Activated T-cell treated with anti-CD3 and anti-CD28 coated beads, Interleukin-2, amount 50 U/mL, for 24 hours (primary cell): ENCODE data around the gene ARMC2.

Experiments
- DNase-seq: peaks from one replicate; pipeline ENCODE4 v3.0.0-alpha.2; 2020
- H3K27ac Mint-ChIP-seq: 2 replicates; pipeline ENCODE4 v1.8.0; 2020; ENCODE audit warnings: mild to moderate bottlenecking, mixed read lengths
- H3K27me3 Mint-ChIP-seq: 2 replicates; pipeline ENCODE4 v1.8.0; 2020; ENCODE audit warnings: mixed read lengths
- H3K36me3 Mint-ChIP-seq: 2 replicates; pipeline ENCODE4 v1.8.0; 2020; ENCODE audit warnings: low read depth, mixed read lengths
- H3K4me1 Mint-ChIP-seq: 2 replicates; pipeline ENCODE4 v1.8.0; 2020; ENCODE audit warnings: low read depth, mixed read lengths
- H3K4me3 Mint-ChIP-seq: 2 replicates; pipeline ENCODE4 v1.8.0; 2020; ENCODE audit warnings: mild to moderate bottlenecking, moderate library complexity, mixed read lengths
- H3K9me3 Mint-ChIP-seq: 2 replicates; pipeline ENCODE4 v1.8.0; 2020; ENCODE audit warnings: mixed read lengths

Gene ARMC2

DNA sequence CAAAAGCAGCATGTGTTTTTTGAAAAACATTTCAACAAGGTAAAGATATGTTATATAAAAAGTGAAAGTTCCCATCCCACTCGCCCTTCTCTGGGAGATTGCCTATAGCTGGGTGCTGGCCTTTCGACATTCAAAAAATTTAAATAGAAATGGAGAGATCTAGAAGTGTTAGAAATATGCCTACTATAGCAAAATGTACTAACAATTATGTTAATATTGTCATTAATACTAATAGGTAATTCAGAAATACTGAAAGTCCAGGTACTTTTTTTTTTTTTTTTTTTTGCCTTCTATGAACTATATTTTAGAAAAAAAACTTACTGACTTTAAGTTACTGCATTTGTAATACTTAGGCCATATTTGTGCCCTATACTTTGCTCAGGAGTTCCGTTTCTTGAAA lies 159.3 kb downstream of the ARMC2 start:
- DNase-seq: no peak
- no peaks in the 10 kb centered on the region for H3K9me3 Mint-ChIP-seq
- H3K27me3 Mint-ChIP-seq: no peaks in the 10 kb centered on the region
- peaks cover 9% of the 10 kb centered on the region for H3K36me3 Mint-ChIP-seq
- H3K4me1 Mint-ChIP-seq: peaks cover 70% of the 10 kb centered on the region
- no peak overlapping the region for H3K27ac Mint-ChIP-seq
- H3K4me3 Mint-ChIP-seq: peak overlapping the region; percentile 86

DNA sequence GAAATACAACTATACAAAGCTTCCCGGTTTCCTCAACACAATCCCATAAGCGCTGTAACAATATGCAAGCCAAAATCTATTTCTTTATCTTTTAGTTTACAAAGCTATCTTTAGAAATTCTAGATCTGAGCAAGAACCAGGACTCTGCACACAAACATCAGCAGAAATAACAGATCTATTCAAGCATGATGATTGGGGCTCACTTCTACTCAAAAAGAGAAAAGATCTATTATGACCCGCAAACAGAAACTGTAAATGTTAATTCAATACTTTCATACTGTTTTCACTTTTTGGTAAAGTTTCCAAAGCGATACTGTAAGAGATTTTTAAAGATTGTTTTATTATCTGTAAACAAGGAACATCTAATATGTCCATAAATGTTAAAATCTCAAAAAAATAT lies 159.8 kb downstream of the ARMC2 start:
- H3K27me3 Mint-ChIP-seq: no peaks in the 10 kb centered on the region
- DNase-seq: no peak
- H3K36me3 Mint-ChIP-seq: peaks cover 9% of the 10 kb centered on the region
- H3K9me3 Mint-ChIP-seq: no peaks in the 10 kb centered on the region
- H3K27ac Mint-ChIP-seq: peak overlapping the region; percentile 94
- peaks cover 70% of the 10 kb centered on the region for H3K4me1 Mint-ChIP-seq
- H3K4me3 Mint-ChIP-seq: peak overlapping the region; percentile 86

DNA sequence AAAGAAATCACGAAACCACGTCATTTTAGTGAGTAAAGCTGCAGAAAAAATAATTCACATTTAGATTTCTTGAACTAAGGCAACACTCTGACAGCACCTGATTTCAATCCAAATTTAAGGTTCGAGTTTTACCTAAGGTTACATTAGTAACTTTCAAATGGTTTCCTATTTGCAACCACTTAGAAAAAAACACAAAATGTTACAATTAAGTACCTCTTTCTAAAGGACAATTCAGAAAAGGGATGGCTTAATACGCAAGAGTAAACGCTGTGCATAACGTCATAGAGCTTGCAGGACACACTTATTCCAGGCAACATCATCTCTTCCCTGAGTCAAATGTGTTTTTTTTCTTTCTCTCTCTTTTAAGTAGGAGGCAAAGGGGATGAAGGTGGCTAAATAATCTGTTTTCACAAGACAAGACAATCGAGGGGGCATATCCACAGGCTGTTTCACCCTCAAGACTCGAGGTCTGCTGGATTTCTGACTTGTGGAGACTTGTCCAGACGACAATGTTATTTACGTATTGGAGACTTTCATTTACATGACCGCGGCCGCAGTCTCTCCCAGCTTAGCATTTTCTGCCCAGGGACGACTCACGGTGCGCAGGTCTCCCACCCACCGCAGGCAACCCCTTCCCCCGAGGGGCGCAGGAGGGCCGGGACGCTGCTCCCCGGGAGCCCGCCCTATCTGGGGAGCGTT lies 160.5 kb downstream of the ARMC2 start:
- Mint-ChIP-seq H3K9me3 (no peaks in the 10 kb centered on the region), H3K27me3 (no peaks in the 10 kb centered on the region), H3K36me3 (peaks cover 9% of the 10 kb centered on the region), H3K27ac (peak overlapping the region; percentile 94), H3K4me1 (peaks cover 71% of the 10 kb centered on the region), H3K4me3 (peak overlapping the region; percentile 86)
- DNase-seq: no peak

DNA sequence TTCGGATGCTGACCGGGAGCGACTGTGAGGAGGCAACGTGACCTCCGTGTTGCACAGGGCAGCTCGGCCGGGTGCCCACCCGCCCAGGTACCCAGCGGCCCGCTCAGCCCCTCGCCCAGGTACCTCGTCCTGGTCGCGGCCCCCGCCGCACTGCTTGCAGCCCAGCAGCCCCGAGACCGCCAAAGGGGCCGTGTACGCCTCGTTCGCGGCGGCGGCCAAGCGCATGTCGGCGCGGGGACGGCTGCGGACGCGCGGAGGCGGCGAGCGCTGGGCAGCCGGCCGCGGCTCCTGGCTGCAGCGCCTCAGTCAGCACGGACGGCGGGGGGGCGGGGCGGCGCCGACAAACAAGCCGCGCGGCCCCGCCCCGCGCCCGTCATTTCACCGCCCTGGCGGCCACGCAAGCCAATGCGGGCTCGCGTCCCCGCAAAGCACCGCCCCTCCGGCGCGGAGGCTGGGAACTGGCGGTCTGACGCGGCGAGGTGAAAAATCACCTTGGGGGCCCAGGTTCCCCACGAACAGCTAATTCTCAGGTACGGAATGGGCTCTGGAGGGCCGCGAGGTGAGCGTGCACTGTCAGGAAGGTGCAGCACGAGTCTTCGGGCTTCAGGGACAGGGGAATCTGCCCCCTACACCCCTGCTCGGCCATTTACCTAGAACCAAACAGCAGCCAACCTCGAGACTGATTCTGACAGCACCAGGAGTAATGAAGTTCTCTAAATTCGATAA lies 161.2 kb downstream of the ARMC2 start:
- Mint-ChIP-seq H3K9me3 (no peaks in the 10 kb centered on the region), H3K36me3 (peaks cover 9% of the 10 kb centered on the region), H3K27ac (peak overlapping the region; percentile 97), H3K4me1 (peaks cover 73% of the 10 kb centered on the region), H3K4me3 (peak overlapping the region; percentile 92), H3K27me3 (no peaks in the 10 kb centered on the region)
- peak; percentile 93 for DNase-seq

DNA sequence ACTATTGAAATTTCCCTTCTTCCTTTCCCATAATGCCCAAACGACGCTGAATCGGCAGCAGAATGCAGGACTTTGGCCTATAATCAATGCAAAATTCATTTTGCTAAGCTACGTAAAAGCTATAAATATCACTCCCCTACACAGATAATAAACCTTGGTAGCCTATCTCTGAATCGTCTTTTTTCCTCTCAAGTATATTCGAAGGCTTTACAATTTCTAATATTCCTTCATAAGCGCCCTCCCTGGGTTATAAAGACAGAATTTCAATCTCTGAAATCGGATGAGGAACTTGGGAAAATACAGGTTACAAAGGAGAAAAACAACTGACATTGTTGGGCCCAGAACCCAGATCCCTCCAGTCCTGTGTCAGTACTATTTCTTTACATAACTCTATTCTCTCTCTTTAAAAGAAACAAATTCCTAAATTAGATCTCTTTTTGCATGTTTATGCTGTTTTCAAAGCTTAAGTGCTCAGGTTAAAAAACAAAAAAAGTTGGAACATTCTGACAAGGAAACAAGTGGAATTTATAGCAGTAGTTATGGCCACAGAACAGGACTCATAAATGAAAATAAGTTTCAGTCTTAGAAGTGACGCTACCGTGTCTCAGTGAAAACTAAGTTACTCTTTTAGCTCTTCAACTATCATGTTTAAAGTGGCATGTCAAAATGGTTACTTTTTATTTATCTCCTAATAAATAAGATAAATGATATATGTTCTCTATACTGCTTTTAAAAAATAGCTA lies 161.9 kb downstream of the ARMC2 start:
- peaks cover 72% of the 10 kb centered on the region for H3K4me1 Mint-ChIP-seq
- peak overlapping the region; percentile 92 for H3K4me3 Mint-ChIP-seq
- DNase-seq: no peak

DNA sequence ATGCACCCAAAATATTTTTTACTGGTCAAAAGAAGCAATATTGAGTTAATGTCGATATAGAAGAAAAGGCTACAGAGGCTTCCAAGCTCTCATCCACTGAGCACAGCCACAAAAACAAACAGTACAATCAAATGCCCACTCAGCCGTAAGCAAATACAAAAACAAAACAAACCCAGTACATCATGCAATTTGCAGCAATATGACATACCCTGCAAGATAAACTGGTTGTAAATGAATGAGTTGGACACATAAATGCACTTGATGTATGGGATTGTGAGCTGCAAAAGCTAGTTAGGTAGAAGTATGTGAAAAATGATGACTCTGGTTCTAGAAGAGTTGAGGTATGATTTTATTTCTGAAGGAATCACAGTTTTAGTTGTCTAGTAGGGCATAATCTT lies 162.5 kb downstream of the ARMC2 start:
- H3K9me3 Mint-ChIP-seq: no peaks in the 10 kb centered on the region
- peak overlapping the region; percentile 92 for H3K4me3 Mint-ChIP-seq
- peak overlapping the region; percentile 7 for H3K27ac Mint-ChIP-seq
- DNase-seq: no peak
- H3K4me1 Mint-ChIP-seq: peaks cover 76% of the 10 kb centered on the region
- H3K36me3 Mint-ChIP-seq: peaks cover 9% of the 10 kb centered on the region
- H3K27me3 Mint-ChIP-seq: no peaks in the 10 kb centered on the region

More for the DNA sequence above, 161.9 kb downstream of the ARMC2 start:
- Mint-ChIP-seq H3K36me3 (peaks cover 9% of the 10 kb centered on the region), H3K27ac (peak overlapping the region; percentile 97), H3K9me3 (no peaks in the 10 kb centered on the region), H3K27me3 (no peaks in the 10 kb centered on the region)

DNA sequence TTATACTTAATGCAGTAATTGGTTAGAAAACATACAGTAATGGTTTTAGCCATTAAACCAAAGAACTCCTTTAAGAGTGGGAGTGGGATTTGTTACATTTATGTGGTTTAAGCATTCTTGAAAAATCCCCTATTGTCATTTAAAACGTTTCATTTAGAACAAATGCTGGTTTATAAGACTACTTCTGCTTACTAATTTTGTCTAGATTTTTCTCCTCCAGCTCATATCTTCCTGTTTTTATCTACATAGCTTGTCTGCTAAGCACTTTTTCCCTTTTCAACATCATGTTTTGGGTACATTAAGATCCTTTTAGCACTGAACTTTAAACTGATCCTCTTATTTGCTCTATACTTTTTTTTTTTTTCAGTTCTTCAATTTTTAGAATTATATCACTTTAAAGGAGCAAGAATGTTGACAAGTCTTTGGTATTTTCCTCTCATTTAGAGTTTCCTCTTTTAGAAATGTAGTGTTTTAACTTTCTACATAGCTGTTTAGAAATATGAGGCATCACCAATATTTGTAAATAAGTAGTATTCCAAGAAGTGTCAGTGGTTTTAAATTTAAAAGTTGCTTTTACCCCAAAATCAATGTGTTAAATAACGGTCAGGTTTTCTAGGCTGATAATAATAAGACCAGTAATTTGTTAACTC lies 165.6 kb downstream of the ARMC2 start:
- peaks cover 58% of the 10 kb centered on the region for H3K4me1 Mint-ChIP-seq
- H3K27ac Mint-ChIP-seq: peak overlapping the region; percentile 79
- H3K9me3 Mint-ChIP-seq: no peaks in the 10 kb centered on the region
- H3K27me3 Mint-ChIP-seq: no peaks in the 10 kb centered on the region
- no peak for DNase-seq
- H3K36me3 Mint-ChIP-seq: peaks cover 8% of the 10 kb centered on the region
- no peak overlapping the region for H3K4me3 Mint-ChIP-seq

DNA sequence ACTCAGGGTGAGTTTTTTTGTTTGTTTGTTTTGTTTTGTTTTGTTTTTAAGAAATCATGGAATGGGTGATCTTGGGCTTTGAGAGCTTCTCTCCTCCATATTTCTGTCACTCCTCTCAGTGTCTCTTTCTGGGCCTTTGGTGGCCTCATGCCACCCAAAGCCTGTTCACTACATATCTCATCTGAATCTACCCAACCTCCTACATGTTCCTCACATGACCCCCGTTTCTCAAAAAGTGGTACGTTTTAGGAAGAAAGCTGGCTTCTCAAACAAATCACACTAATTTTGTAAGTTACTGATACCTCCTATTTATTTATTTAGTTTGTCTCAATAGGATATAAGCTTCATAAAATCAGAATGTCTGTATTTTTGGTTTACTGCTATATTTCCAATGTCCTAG lies 166.4 kb downstream of the ARMC2 start:
- H3K9me3 Mint-ChIP-seq: no peaks in the 10 kb centered on the region
- H3K4me1 Mint-ChIP-seq: peaks cover 61% of the 10 kb centered on the region
- peak overlapping the region; percentile 2 for H3K4me3 Mint-ChIP-seq
- no peak for DNase-seq
- peaks cover 4% of the 10 kb centered on the region for H3K36me3 Mint-ChIP-seq
- H3K27me3 Mint-ChIP-seq: no peaks in the 10 kb centered on the region
- H3K27ac Mint-ChIP-seq: peak overlapping the region; percentile 77

DNA sequence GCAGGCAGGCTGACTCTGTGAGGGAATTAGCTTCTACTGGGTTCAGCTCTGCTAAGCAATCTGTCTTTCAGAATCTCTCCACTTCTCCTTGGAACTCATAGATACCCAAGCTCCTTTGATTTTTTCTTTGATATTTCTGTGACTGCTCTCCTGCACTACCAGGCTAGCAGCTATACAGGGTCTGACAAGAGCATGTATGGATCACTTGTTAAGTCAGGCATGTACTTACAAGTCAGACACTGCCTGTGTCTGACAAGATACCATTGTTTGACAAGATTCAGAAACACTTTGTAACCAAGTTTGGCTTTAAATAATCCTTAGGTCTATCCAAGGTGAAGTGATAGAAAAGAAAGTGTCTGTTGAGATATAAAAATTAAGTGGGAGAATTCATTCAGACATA lies 167.0 kb downstream of the ARMC2 start:
- H3K27ac Mint-ChIP-seq: no peak overlapping the region
- H3K9me3 Mint-ChIP-seq: no peaks in the 10 kb centered on the region
- H3K36me3 Mint-ChIP-seq: no peaks in the 10 kb centered on the region
- no peak for DNase-seq
- H3K4me1 Mint-ChIP-seq: peaks cover 61% of the 10 kb centered on the region
- H3K27me3 Mint-ChIP-seq: no peaks in the 10 kb centered on the region
- no peak overlapping the region for H3K4me3 Mint-ChIP-seq

DNA sequence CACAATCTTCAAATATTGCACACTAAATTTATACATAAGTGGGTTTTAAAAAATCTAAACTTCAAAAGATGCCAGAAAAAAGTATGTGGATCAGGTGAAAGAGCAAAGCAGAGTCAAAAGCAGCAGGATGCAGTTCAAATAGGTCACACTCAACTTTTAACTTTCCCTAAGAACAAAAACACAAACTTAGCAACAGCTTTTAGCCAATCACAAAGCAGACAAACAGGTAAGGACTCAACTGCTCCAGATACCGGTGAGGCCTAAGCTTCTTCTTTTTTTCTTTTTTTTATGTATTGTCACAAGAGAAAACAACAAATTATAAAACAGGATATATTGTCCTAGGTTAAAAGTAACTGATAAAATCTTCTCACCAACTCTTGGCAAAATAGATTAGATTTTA lies 171.7 kb downstream of the ARMC2 start:
- Mint-ChIP-seq H3K36me3 (no peaks in the 10 kb centered on the region), H3K4me1 (peaks cover 43% of the 10 kb centered on the region), H3K9me3 (no peaks in the 10 kb centered on the region), H3K27ac (no peak overlapping the region), H3K4me3 (no peak overlapping the region), H3K27me3 (no peaks in the 10 kb centered on the region)
- no peak for DNase-seq

DNA sequence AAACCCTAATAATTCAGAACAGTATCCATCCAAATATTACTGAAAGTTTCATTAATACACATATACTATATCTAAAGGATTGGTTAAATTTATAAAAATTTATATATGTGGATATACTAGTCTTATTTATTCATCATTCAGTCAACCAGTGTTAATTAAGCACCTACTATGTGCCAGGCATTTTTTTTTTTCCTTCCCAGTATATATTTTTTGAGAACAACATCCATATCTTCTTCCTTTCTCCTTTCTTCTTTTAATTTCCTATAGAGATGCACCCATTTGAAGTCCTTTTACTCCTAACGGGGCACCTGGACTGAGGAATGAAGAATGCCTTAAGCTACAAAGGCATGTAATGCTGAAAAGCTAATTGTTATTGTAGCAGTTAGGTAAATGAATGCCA lies 173.6 kb downstream of the ARMC2 start:
- Mint-ChIP-seq H3K36me3 (no peaks in the 10 kb centered on the region), H3K4me1 (peaks cover 43% of the 10 kb centered on the region), H3K4me3 (no peak overlapping the region)

DNA sequence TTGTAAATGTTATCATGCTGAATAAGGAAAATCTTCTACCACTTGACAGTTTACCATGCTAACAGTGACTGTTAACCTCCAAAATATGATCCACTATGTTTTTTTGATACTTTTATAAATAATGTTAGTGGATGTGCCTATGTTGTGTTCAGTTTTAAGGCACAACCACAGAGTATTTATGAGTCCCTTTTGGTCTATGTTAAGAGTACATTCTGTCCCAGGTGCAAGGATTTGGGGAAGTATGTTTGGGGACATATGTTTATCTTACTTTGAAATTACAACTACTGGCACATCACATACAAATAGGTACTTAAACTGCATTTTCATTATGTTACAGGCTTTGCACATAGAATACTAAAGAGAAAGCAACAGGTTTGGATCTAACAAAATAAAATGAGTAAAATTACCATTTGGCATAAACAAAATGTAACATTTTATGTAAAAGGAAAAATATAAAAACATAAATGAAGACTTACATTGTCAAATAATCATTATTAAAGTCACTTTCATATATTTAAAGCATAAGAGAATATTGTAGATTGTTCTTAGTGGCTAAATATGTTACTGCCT lies 175.2 kb downstream of the ARMC2 start:
- no peaks in the 10 kb centered on the region for H3K36me3 Mint-ChIP-seq
- H3K27me3 Mint-ChIP-seq: no peaks in the 10 kb centered on the region
- H3K4me3 Mint-ChIP-seq: no peak overlapping the region
- no peak overlapping the region for H3K27ac Mint-ChIP-seq
- H3K9me3 Mint-ChIP-seq: no peaks in the 10 kb centered on the region
- no peak for DNase-seq
- peaks cover 42% of the 10 kb centered on the region for H3K4me1 Mint-ChIP-seq

More for the DNA sequence above, 173.6 kb downstream of the ARMC2 start:
- H3K27me3 Mint-ChIP-seq: no peaks in the 10 kb centered on the region
- H3K9me3 Mint-ChIP-seq: no peaks in the 10 kb centered on the region
- DNase-seq: no peak
- H3K27ac Mint-ChIP-seq: no peak overlapping the region
